SU-DHL-6 (cell line): ENCODE measurements around the gene RASGRP3.
A peak's percentile ranks its signal among the peaks of the same experiment; 100 is the strongest.

Experiments
- H2AFZ ChIP-seq: fragments of 200-600 bp; sonication (generic); 2 replicates; pipeline ENCODE4 v1.6.1; 2014; ENCODE audit warnings: low read depth, mild to moderate bottlenecking, moderate library complexity, mixed read lengths, antibody characterized with exemption, low read length; ENCODE audit not compliant: severe bottlenecking
- H3F3A ChIP-seq: fragments of 200-600 bp; shearing (Covaris generic); 2 replicates; pipeline ENCODE4 v1.6.0; 2016; ENCODE audit warnings: antibody characterized with exemption, mild to moderate bottlenecking; ENCODE audit not compliant: insufficient read depth
- H3K27ac ChIP-seq: fragments of 200-600 bp; sonication (generic); 2 replicates; pipeline ENCODE4 v1.5.1; 2016; ENCODE audit warnings: low read depth, mild to moderate bottlenecking, low read length, moderate library complexity, mixed read lengths
- H3K27me3 ChIP-seq: fragments of 200-600 bp; sonication (generic), shearing (Covaris generic); 2 replicates; pipeline ENCODE4 v1.6.0; 2014; ENCODE audit warnings: mild to moderate bottlenecking, low read length
- H3K36me3 ChIP-seq: fragments of 200-600 bp; sonication (generic); 2 replicates; pipeline ENCODE4 v1.6.1; 2014; ENCODE audit warnings: mild to moderate bottlenecking, low read length, mixed read lengths
- H3K4me2 ChIP-seq: fragments of 300-600, 200-600 bp; shearing (Covaris generic), sonication (generic); 2 replicates; pipeline ENCODE4 v1.6.0; 2014; ENCODE audit warnings: low read length, low read depth, mild to moderate bottlenecking; ENCODE audit not compliant: poor library complexity, severe bottlenecking
- H3K4me3 ChIP-seq: fragments of 200-600 bp; sonication (generic); 2 replicates; pipeline ENCODE4 v1.5.1; 2014; ENCODE audit warnings: antibody characterized with exemption, low read length, mild to moderate bottlenecking, mixed read lengths; ENCODE audit not compliant: insufficient read depth, poor library complexity, severe bottlenecking
- H3K79me2 ChIP-seq: fragments of 200-600 bp; sonication (generic); 2 replicates; pipeline ENCODE4 v1.6.1; 2014; ENCODE audit warnings: mild to moderate bottlenecking, low read length, moderate library complexity; ENCODE audit not compliant: insufficient read depth
- H3K9ac ChIP-seq: fragments of 200-600 bp; sonication (generic); 2 replicates; pipeline ENCODE4 v1.7.0; 2014; ENCODE audit warnings: mild to moderate bottlenecking, low read length
- H3K9me2 ChIP-seq: fragments of 200-600 bp; sonication (generic); replicated peaks from 2 replicates; pipeline ENCODE4 v1.6.1; 2014; ENCODE audit warnings: low read length; ENCODE audit not compliant: insufficient read depth
- H3K9me3 ChIP-seq: fragments of 200-600 bp; sonication (generic); 2 replicates; pipeline ENCODE4 v1.6.1; 2014; ENCODE audit warnings: low read length, mixed read lengths; ENCODE audit not compliant: insufficient read depth
- H4K20me1 ChIP-seq: fragments of 200-600 bp; sonication (generic); 2 replicates; pipeline ENCODE4 v1.6.1; 2014; ENCODE audit warnings: low read depth, mild to moderate bottlenecking, antibody characterized with exemption, low read length, moderate library complexity, mixed read lengths
- CTCF ChIP-seq: fragments of 200-600 bp; sonication (generic); IDR thresholded peaks from one replicate; pipeline ENCODE4 v1.5.1; 2017; ENCODE audit warnings: antibody characterized with exemption, mild to moderate bottlenecking, low read length, moderate library complexity; ENCODE audit not compliant: insufficient read depth, poor library complexity, severe bottlenecking
- EZH2phosphoT487 ChIP-seq: fragments of 200-600 bp; sonication (generic), shearing (Covaris generic); conservative IDR thresholded peaks from 2 replicates; pipeline ENCODE4 v1.6.1; 2018; ENCODE audit warnings: mild to moderate bottlenecking, antibody characterized with exemption, low read length, moderate library complexity, mixed read lengths

The RASGRP3 gene

GRCh38 chr2:33530690-33531548 is 54.5 kb downstream of the RASGRP3 start:
- no peak for TF ChIP-seq EZH2phosphoT487
- TF ChIP-seq CTCF: no peak
- H3K9me2 ChIP-seq: no peaks in the 10 kb centered on the region
- H3K4me2 ChIP-seq: peak overlapping the region; percentile 74
- H4K20me1 ChIP-seq: no peaks in the 10 kb centered on the region
- H3F3A ChIP-seq: peaks cover 82% of the 10 kb centered on the region
- peak overlapping the region; percentile 97 for H3K27ac ChIP-seq
- peak overlapping the region; percentile 6 for H3K4me3 ChIP-seq
- peak overlapping the region; percentile 63 for H3K9ac ChIP-seq
- H3K79me2 ChIP-seq: peaks cover 34% of the 10 kb centered on the region
- peaks cover 72% of the 10 kb centered on the region for H3K36me3 ChIP-seq
- H3K27me3 ChIP-seq: no peaks in the 10 kb centered on the region
- H2AFZ ChIP-seq: no peak overlapping the region
- no peaks in the 10 kb centered on the region for H3K9me3 ChIP-seq

- Histone ChIP-seq H4K20me1 (no peaks in the 10 kb centered on the region), H3F3A (peaks cover 79% of the 10 kb centered on the region), H3K27me3 (no peaks in the 10 kb centered on the region), H3K4me2 (peak overlapping the region; percentile 74), H2AFZ (no peak overlapping the region), H3K36me3 (peaks cover 72% of the 10 kb centered on the region), H3K27ac (peak overlapping the region; percentile 97), H3K4me3 (peak overlapping the region; percentile 6), H3K9me2 (no peaks in the 10 kb centered on the region), H3K9ac (peak overlapping the region; percentile 63), H3K9me3 (no peaks in the 10 kb centered on the region), H3K79me2 (peaks cover 34% of the 10 kb centered on the region)
- TF ChIP-seq EZH2phosphoT487 (no peak), CTCF (no peak)
Observed at GRCh38 chr2:33531549-33532059, 55.2 kb downstream of the RASGRP3 start.

- Histone ChIP-seq H3K27me3 (no peaks in the 10 kb centered on the region), H3K36me3 (peaks cover 70% of the 10 kb centered on the region), H3K9me3 (no peaks in the 10 kb centered on the region), H3K9ac (peak overlapping the region; percentile 63), H2AFZ (no peak overlapping the region), H3K9me2 (no peaks in the 10 kb centered on the region), H3K4me3 (peak overlapping the region; percentile 6), H3K79me2 (peaks cover 34% of the 10 kb centered on the region), H3K4me2 (peak overlapping the region; percentile 74), H3K27ac (peak overlapping the region; percentile 97), H3F3A (peaks cover 74% of the 10 kb centered on the region), H4K20me1 (no peaks in the 10 kb centered on the region)
- TF ChIP-seq EZH2phosphoT487 (no peak), CTCF (no peak)
Observed at GRCh38 chr2:33532146-33532545, 55.7 kb downstream of the RASGRP3 start.
